K562 (cell line): Measurements from ENCODE around the gene OR10G3. TPM values are rescaled to one million over a fixed set of nuclear protein-coding genes. Genes with fewer than 3 reads are reported as not detected.

ENCODE experiments used
- ATAC-seq: fragments of 200-7000 bp; cut with Tn5 transposase; 3 replicates; pipeline ENCODE4 v1.9.1; 2020; ENCODE audit warnings: moderate library complexity
- BruUV-seq: library from RNA; stranded (reverse); fragments of 400-500 nt; replicated peaks from 2 replicates; lab custom pipeline; 2021; lab: Mats Ljungman, UMichigan
- CTCF ChIA-PET: fragments of 300-600 bp; formaldehyde crosslinking; extraction: SDS; loops from one replicate; lab custom pipeline; 2021; ENCODE audit warnings: low intra/inter-chr PET ratio; lab: Yijun Ruan, JAX
- POLR2A ChIA-PET: fragments of 300-600, 350-650 bp; sonication (Branson Sonifier 250); formaldehyde crosslinking; extraction: SDS; loops from one replicate; lab custom pipeline; 2021; ENCODE audit warnings: antibody characterized with exemption, inconsistent platforms; lab: Yijun Ruan, JAX
- DNase-seq, 4 experiments: peaks; one replicate each; pipeline versions ENCODE4 v3.0.0 to v3.0.0-alpha.2; 2011 to 2018; ENCODE audit warnings: low spot score in 3 of 4, mixed read lengths in 3 of 4; ENCODE audit errors: extremely low read depth in 1 of 4
- FAIRE-seq: peaks from 2 replicates; lab custom pipeline; 2011; peaks lifted over from hg19 to GRCh38; lab: Jason Lieb, UNC
- H2AFZ ChIP-seq: 2 replicates; pipeline ENCODE4 v1.6.0; 2011; ENCODE audit warnings: low read depth, low read length, control low read depth, inconsistent platforms
- H3K27ac ChIP-seq: fragments of 200-600 bp; 3 replicates; pipeline ENCODE4 v1.8.0; 2011; ENCODE audit warnings: low read depth, mild to moderate bottlenecking, control low read depth, inconsistent platforms, low read length, moderate library complexity, mixed read lengths; ENCODE audit errors: extremely low read depth
- H3K27me3 ChIP-seq, 2 experiments: fragments of 300-600 bp in 1 of 2; 2 replicates in 1 of 2; 3 replicates in 1 of 2; pipeline versions ENCODE4 v1.6.0 to v1.8.0; 2011; ENCODE audit warnings: inconsistent platforms in 2 of 2, low read length in 2 of 2, mild to moderate bottlenecking in 1 of 2, mixed read lengths in 1 of 2, moderate library complexity in 1 of 2; ENCODE audit not compliant: control insufficient read depth in 2 of 2, insufficient read depth in 2 of 2
- H3K36me3 ChIP-seq: fragments of 300-600 bp; 3 replicates; pipeline ENCODE4 v1.8.0; 2011; ENCODE audit warnings: mild to moderate bottlenecking, low read length, inconsistent platforms; ENCODE audit not compliant: control insufficient read depth, insufficient read depth
- H3K4me1 ChIP-seq, 2 experiments: fragments of 200-600 bp in 1 of 2; replicated peaks in 1 of 2; 2 replicates in 1 of 2; 3 replicates in 1 of 2; pipeline versions ENCODE4 v1.5.1 to v1.8.0; 2011; ENCODE audit warnings: inconsistent platforms in 2 of 2, low read length in 2 of 2, mild to moderate bottlenecking in 1 of 2, mixed read lengths in 1 of 2, moderate library complexity in 1 of 2; ENCODE audit not compliant: control insufficient read depth in 2 of 2, insufficient read depth in 2 of 2
- H3K4me2 ChIP-seq: 2 replicates; pipeline ENCODE4 v1.6.1; 2011; ENCODE audit warnings: low read length, control low read depth, inconsistent platforms, mixed read lengths; ENCODE audit not compliant: insufficient read depth
- H3K4me3 ChIP-seq: fragments of 200-600 bp; sonication (generic), shearing (Covaris generic); 2 replicates; pipeline ENCODE4 v1.5.1; 2016; ENCODE audit warnings: control low read depth, inconsistent platforms
- H3K79me2 ChIP-seq: fragments of 200-600 bp; 3 replicates; pipeline ENCODE4 v1.8.0; 2011; ENCODE audit warnings: low read length, inconsistent platforms; ENCODE audit not compliant: control insufficient read depth, insufficient read depth
- H3K9ac ChIP-seq, 2 experiments: 2 replicates each; pipeline versions ENCODE4 v1.6.0 to v1.6.1; 2011; ENCODE audit warnings: low read depth in 2 of 2, low read length in 2 of 2, control low read depth in 1 of 2, inconsistent platforms in 1 of 2, mild to moderate bottlenecking in 1 of 2, mixed read lengths in 1 of 2; ENCODE audit not compliant: insufficient read depth in 1 of 2
- H3K9me1 ChIP-seq: one replicate; pipeline ENCODE4 v1.6.0; 2011; ENCODE audit warnings: inconsistent platforms, mild to moderate bottlenecking, low read length, moderate library complexity; ENCODE audit not compliant: control insufficient read depth, insufficient read depth
- H3K9me3 ChIP-seq: replicated peaks from 2 replicates; pipeline ENCODE4 v1.5.1; 2011; ENCODE audit warnings: low read depth, low read length, inconsistent platforms; ENCODE audit not compliant: control insufficient read depth, insufficient read depth
- H4K20me1 ChIP-seq: replicated peaks from 2 replicates; pipeline ENCODE4 v1.6.1; 2011; ENCODE audit warnings: low read length, inconsistent platforms, mixed read lengths; ENCODE audit not compliant: control insufficient read depth, insufficient read depth
- PCBP1 ChIP-seq: fragments of 200-400 bp; formaldehyde crosslinking; IDR thresholded peaks from 2 replicates; pipeline ENCODE4 v1.6.1; 2018; ENCODE audit warnings: mild to moderate bottlenecking, low read depth, low read length; ENCODE audit not compliant: poor library complexity, severe bottlenecking
- TBL1XR1 ChIP-seq, 2 experiments: IDR thresholded peaks; 2 replicates each; pipeline ENCODE4 v1.6.1; 2012; ENCODE audit warnings: improper control_type of control experiment in 2 of 2, low read length in 2 of 2, mild to moderate bottlenecking in 1 of 2
- TRIM25 ChIP-seq: fragments of 450-650 bp; IDR thresholded peaks from 2 replicates; pipeline ENCODE4 v1.7.0; 2016; ENCODE audit warnings: borderline replicate concordance
- ZNF707 ChIP-seq: fragments of 250-450 bp; sonication (Bioruptor Pico); conservative IDR thresholded peaks from 2 replicates; pipeline ENCODE4 v1.8.0; 2022; ENCODE audit warnings: inconsistent platforms, mild to moderate bottlenecking, moderate library complexity
- WGBS: fragments of 100-300 bp; shearing (Covaris generic); methylation state at CpG from one replicate; pipeline ENCODE4 v1.1.6; 2016; ENCODE audit warnings: low coverage, mixed read lengths; ENCODE audit not compliant: insufficient coverage; ENCODE audit errors: missing lambda C conversion rate; 5-methylcytosine and 5-hydroxymethylcytosine counted together
- in situ Hi-C: fragments of 300-500 bp; cut with MboI; formaldehyde crosslinking; loops from 4 replicates; pipeline ENCODE4 v1.15.0; 2018; ENCODE audit warnings: inconsistent platforms, mixed read lengths
- intact Hi-C: fragments of 100-400 bp; cut with micrococcal nuclease; formaldehyde crosslinking; loops from 2 replicates; pipeline ENCODE4 v1.14.2; 2022
- polyA plus RNA-seq, 8 experiments: library from polyadenylated mRNA; depleted of rRNA in 4 of 8; stranded (reverse) in 5 of 8; unstranded in 3 of 8; fragments of >200 nt; fragmentation: Nextera tagmentation in 2 of 8; fragmentation: Illumina TruSeq in 1 of 8; extraction: Ambion mirVana in 2 of 8; extraction: Trizol in 1 of 8; gene quantifications; 2 replicates each; pipeline versions ENCODE4 v1.2.1 to v1.2.3, GENCODE V29; 2011 to 2014; ENCODE audit warnings: inconsistent platforms in 1 of 8, missing spikeins in 1 of 8
- total RNA-seq, 7 experiments: library from RNA; depleted of rRNA in 6 of 7; stranded (reverse); fragments of >200 nt in 6 of 7; fragmentation: Illumina TruSeq in 2 of 7; extraction: Trizol in 2 of 7; gene quantifications; 2 replicates each; pipeline versions ENCODE4 v1.2.1 to v1.2.3, GENCODE V29; 2011 to 2021; ENCODE audit warnings: low replicate concordance in 1 of 7
- TF ChIP-seq, protein P1 (sequence below): fragments of 450-650 bp; IDR thresholded peaks from 2 replicates; pipeline ENCODE4 v1.6.1; 2014; ENCODE audit warnings: low read depth, mild to moderate bottlenecking, moderate library complexity, borderline replicate concordance

Gene OR10G3
- total and polyA plus RNA-seq, 9 of the 15 experiments (the other 6 are each of a cell fraction or from before 2014, with no cell fraction given), result not detected

GRCh38 chr14:21543963-21544362, 35.9 kb downstream of the OR10G3 start:
- in situ Hi-C loops (no loop called here), intact Hi-C loops (no loop called here)
- H2AFZ ChIP-seq, result peak overlapping the region; percentile 91
- no peak overlapping the region for H3K9ac ChIP-seq
- ChIA-PET CTCF (no interaction called here), POLR2A (no interaction called here)
- H3K36me3 ChIP-seq, result no peaks in the 10 kb centered on the region
- no peaks in the 10 kb centered on the region for H3K9me3 ChIP-seq
- H3K9me1 ChIP-seq, result no peaks in the 10 kb centered on the region
- no TSS peak for BruUV-seq
- H3K27ac ChIP-seq, result no peak overlapping the region
- H4K20me1 ChIP-seq, result no peaks in the 10 kb centered on the region
- TF ChIP-seq ZNF707 (CRISPR knock-in tag) (no peak), PCBP1 (no peak), TBL1XR1 (IDR thresholded peaks at IDR 0.05; ENCODE audit: low read length in 2 of 2) (no peak), TRIM25 (no peak)
- TF ChIP-seq, protein P1, sequence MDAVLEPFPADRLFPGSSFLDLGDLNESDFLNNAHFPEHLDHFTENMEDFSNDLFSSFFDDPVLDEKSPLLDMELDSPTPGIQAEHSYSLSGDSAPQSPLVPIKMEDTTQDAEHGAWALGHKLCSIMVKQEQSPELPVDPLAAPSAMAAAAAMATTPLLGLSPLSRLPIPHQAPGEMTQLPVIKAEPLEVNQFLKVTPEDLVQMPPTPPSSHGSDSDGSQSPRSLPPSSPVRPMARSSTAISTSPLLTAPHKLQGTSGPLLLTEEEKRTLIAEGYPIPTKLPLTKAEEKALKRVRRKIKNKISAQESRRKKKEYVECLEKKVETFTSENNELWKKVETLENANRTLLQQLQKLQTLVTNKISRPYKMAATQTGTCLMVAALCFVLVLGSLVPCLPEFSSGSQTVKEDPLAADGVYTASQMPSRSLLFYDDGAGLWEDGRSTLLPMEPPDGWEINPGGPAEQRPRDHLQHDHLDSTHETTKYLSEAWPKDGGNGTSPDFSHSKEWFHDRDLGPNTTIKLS, result no peak
- no peak for DNase-seq
- peaks cover 0 to 3% of the 10 kb centered on the region in 2 experiments; a peak in 3 of 5 replicates for H3K4me1 ChIP-seq
- no peak for FAIRE-seq
- no peak overlapping the region for H3K4me3 ChIP-seq
- H3K79me2 ChIP-seq, result no peaks in the 10 kb centered on the region
- no peak overlapping the region for H3K4me2 ChIP-seq
- 38% methylated on average over 4 of the region's 5 CpGs for WGBS
- no peak for ATAC-seq
- no peaks in the 10 kb centered on the region for H3K27me3 ChIP-seq
